Glutamatergic neuron (in vitro differentiated cells): ENCODE measurements around the gene C3orf22. TPM values are rescaled to one million over a fixed set of nuclear protein-coding genes. Genes with fewer than 3 reads are reported as not detected.
A peak's percentile ranks its signal among the peaks of the same experiment; 100 is the strongest.

Experiments used
- DNase-seq: peaks from one replicate; pipeline ENCODE4 v3.0.0; 2022
- H3K27ac Mint-ChIP-seq: one replicate; pipeline ENCODE4 v1.8.0; 2020; ENCODE audit warnings: mild to moderate bottlenecking, mixed read lengths, inconsistent platforms; ENCODE audit not compliant: unreplicated experiment
- H3K27me3 Mint-ChIP-seq: one replicate; pipeline ENCODE4 v1.8.0; 2020; ENCODE audit warnings: mild to moderate bottlenecking, moderate library complexity, mixed read lengths, inconsistent platforms; ENCODE audit not compliant: unreplicated experiment
- H3K36me3 Mint-ChIP-seq: one replicate; pipeline ENCODE4 v1.8.0; 2020; ENCODE audit warnings: mild to moderate bottlenecking, mixed read lengths, inconsistent platforms; ENCODE audit not compliant: unreplicated experiment
- H3K4me1 Mint-ChIP-seq: one replicate; pipeline ENCODE4 v1.8.0; 2020; ENCODE audit warnings: mild to moderate bottlenecking, low read depth, mixed read lengths, inconsistent platforms; ENCODE audit not compliant: unreplicated experiment
- H3K4me3 Mint-ChIP-seq: one replicate; pipeline ENCODE4 v1.8.0; 2020; ENCODE audit warnings: mild to moderate bottlenecking, mixed read lengths, inconsistent platforms; ENCODE audit not compliant: unreplicated experiment
- H3K9me3 Mint-ChIP-seq: one replicate; pipeline ENCODE4 v1.8.0; 2020; ENCODE audit warnings: mild to moderate bottlenecking, moderate library complexity, mixed read lengths, inconsistent platforms; ENCODE audit not compliant: unreplicated experiment
- total RNA-seq: library from RNA; stranded (reverse); fragmentation: NEBNext Ultra II Directional; extraction: Animal tissue kit (Norgen Biotek cat#: 25700); gene quantifications from one replicate; pipeline ENCODE4 v1.2.1, GENCODE V29; 2021; ENCODE audit not compliant: unreplicated experiment
- TF ChIP-seq, protein P1 (sequence below): fragments of 200-600 bp; sonication (generic); IDR thresholded peaks from one replicate; pipeline ENCODE4 v1.5.0; 2021; ENCODE audit not compliant: partially characterized antibody, unreplicated experiment

Gene C3orf22
- total RNA-seq, 1 donor from 2014 or later: not detected

GRCh38 chr3:126515066-126515706 is 43.5 kb downstream of the C3orf22 start:
- Mint-ChIP-seq H3K4me1 (peaks cover 3% of the 10 kb centered on the region), H3K4me3 (no peak overlapping the region), H3K27ac (no peak overlapping the region)

GRCh38 chr3:126514161-126514560 is 44.6 kb downstream of the C3orf22 start:
- Mint-ChIP-seq H3K27me3 (peaks cover 7% of the 10 kb centered on the region), H3K27ac (no peak overlapping the region), H3K9me3 (peaks cover 4% of the 10 kb centered on the region), H3K4me3 (no peak overlapping the region), H3K4me1 (peaks cover 3% of the 10 kb centered on the region), H3K36me3 (no peaks in the 10 kb centered on the region)
- DNase-seq: peak; percentile 4
- TF ChIP-seq, protein P1, sequence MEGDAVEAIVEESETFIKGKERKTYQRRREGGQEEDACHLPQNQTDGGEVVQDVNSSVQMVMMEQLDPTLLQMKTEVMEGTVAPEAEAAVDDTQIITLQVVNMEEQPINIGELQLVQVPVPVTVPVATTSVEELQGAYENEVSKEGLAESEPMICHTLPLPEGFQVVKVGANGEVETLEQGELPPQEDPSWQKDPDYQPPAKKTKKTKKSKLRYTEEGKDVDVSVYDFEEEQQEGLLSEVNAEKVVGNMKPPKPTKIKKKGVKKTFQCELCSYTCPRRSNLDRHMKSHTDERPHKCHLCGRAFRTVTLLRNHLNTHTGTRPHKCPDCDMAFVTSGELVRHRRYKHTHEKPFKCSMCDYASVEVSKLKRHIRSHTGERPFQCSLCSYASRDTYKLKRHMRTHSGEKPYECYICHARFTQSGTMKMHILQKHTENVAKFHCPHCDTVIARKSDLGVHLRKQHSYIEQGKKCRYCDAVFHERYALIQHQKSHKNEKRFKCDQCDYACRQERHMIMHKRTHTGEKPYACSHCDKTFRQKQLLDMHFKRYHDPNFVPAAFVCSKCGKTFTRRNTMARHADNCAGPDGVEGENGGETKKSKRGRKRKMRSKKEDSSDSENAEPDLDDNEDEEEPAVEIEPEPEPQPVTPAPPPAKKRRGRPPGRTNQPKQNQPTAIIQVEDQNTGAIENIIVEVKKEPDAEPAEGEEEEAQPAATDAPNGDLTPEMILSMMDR: no peak

More at GRCh38 chr3:126515066-126515706, 43.5 kb downstream of the C3orf22 start:
- Mint-ChIP-seq H3K9me3 (peaks cover 4% of the 10 kb centered on the region), H3K36me3 (no peaks in the 10 kb centered on the region), H3K27me3 (peaks cover 7% of the 10 kb centered on the region)
- peak; percentile 20 for DNase-seq
- TF ChIP-seq, protein P1: no peak

DNA sequence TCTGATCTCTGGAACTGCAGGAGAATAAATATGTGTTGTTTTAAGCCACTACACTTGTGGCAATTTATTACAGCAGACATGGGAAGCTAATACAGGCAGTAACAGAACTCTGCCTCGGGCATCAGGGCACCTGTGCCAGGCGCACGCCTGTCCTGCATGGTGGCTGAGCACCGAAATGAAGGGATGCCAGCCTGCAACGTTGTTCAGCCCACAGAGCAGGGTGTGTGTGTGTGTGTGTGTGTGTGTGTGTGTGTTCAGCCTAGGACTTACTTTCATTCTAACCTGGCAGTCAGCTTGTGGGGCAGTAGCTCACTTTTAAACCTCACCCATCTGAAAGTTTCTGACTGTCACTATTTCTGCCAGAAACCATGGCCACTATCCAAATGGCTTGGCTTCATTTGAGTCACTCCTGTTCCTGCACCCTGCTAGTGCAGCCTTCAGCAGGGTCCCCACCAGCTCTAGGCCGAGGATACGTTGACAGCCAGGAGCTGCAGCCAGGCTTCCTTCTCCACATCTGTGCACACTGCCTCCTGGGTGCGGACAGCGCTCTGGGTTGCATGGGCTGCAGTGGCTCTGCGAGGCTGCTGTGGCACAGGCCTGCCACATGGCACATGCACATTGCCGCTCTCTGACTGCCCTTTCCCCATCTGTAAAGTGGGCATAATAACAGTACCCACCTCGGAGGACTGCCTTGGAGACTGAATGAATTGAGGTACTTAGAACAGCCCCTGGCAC is 45.6 kb downstream of the C3orf22 start:
- Mint-ChIP-seq H3K4me1 (peaks cover 3% of the 10 kb centered on the region), H3K4me3 (no peak overlapping the region), H3K36me3 (no peaks in the 10 kb centered on the region), H3K9me3 (peaks cover 5% of the 10 kb centered on the region), H3K27me3 (peaks cover 7% of the 10 kb centered on the region), H3K27ac (no peak overlapping the region)
- peak; percentile 12 for DNase-seq
- TF ChIP-seq, protein P1: no peak

GRCh38 chr3:126512026-126512425 is 46.7 kb downstream of the C3orf22 start:
- no peak overlapping the region for H3K4me3 Mint-ChIP-seq
- no peaks in the 10 kb centered on the region for H3K36me3 Mint-ChIP-seq
- peaks cover 3% of the 10 kb centered on the region for H3K4me1 Mint-ChIP-seq
- TF ChIP-seq, protein P1: no peak
- peaks cover 7% of the 10 kb centered on the region for H3K27me3 Mint-ChIP-seq
- H3K9me3 Mint-ChIP-seq: peaks cover 5% of the 10 kb centered on the region
- peak; percentile 5 for DNase-seq
- H3K27ac Mint-ChIP-seq: no peak overlapping the region

- Mint-ChIP-seq H3K9me3 (peaks cover 5% of the 10 kb centered on the region), H3K4me3 (no peak overlapping the region), H3K36me3 (no peaks in the 10 kb centered on the region), H3K27ac (no peak overlapping the region), H3K27me3 (peaks cover 4% of the 10 kb centered on the region), H3K4me1 (peaks cover 3% of the 10 kb centered on the region)
- TF ChIP-seq, protein P1: no peak
- DNase-seq: peak; percentile 13
Observed at GRCh38 chr3:126511291-126511690, 47.4 kb downstream of the C3orf22 start.
